ENCODE measurements around the gene UBE2A. TPM values are rescaled to one million over a fixed set of nuclear protein-coding genes. Genes with fewer than 3 reads are reported as not detected.

The UBE2A gene
- total and polyA plus RNA-seq, 2 of the 13 experiments (the other 11 are each of a cell fraction or from before 2014, with no cell fraction given): 17.0 to 30.5 TPM

GRCh38 chrX:119624417-119624816 is 50.1 kb downstream of the UBE2A start:
- Histone ChIP-seq H3K36me3 (replicated peaks in 1 of 2; ENCODE audit: control insufficient read depth in 1 of 2, insufficient read depth in 2 of 2, low read length in 2 of 2) (no peaks in the 10 kb centered on the region; a peak in 2 of 5 replicates), H2AFZ (ENCODE audit: low read length) (no peak overlapping the region), H3K27me3 (ENCODE audit: control insufficient read depth in 1 of 2, insufficient read depth in 2 of 2, low read length in 2 of 2) (no peaks in the 10 kb centered on the region), H3K9ac (ENCODE audit: insufficient read depth, low read depth, low read length) (no peak overlapping the region), H3K4me1 (ENCODE audit: insufficient read depth, low read length) (no peaks in the 10 kb centered on the region), H4K20me1 (ENCODE audit: insufficient read depth, low read length) (no peaks in the 10 kb centered on the region), H3K79me2 (ENCODE audit: insufficient read depth, low read length) (no peaks in the 10 kb centered on the region), H3K4me2 (ENCODE audit: low read depth, low read length) (no peak overlapping the region), H3K9me3 (ENCODE audit: low read length) (no peaks in the 10 kb centered on the region), H3K27ac (ENCODE audit: extremely low read length, insufficient read depth, low read length) (no peak overlapping the region), H3K4me3 (replicated peaks in 1 of 3; ENCODE audit: insufficient read depth in 1 of 3, low read depth in 2 of 3, low read length in 3 of 3) (no peak overlapping the region)
- ChIA-PET POLR2A (no interaction called here), CTCF (ENCODE audit: low intra/inter-chr PET ratio, low total read pairs) (no interaction called here)
- DNase-seq (ENCODE audit: low spot score) (no peak), ATAC-seq (no peak), FAIRE-seq (no peak)
- no TSS peak for BruUV-seq (replicated peaks)
- no peak for TF ChIP-seq ZNF644 (CRISPR knock-in tag; IDR thresholded peaks at IDR 0.05; ENCODE audit: low read depth)
- TF ChIP-seq ZNF274 (CRISPR knock-in tag; IDR thresholded peaks at IDR 0.05): no peak
- no peak for TF ChIP-seq SMARCE1 (IDR thresholded peaks at IDR 0.05; ENCODE audit: borderline replicate concordance)
- no peak for TF ChIP-seq CEBPB (IDR thresholded peaks at IDR 0.05; ENCODE audit: borderline replicate concordance, low read depth, low read length)
- no peak for TF ChIP-seq TOE1 (CRISPR knock-in tag; IDR thresholded peaks at IDR 0.05)
- TF ChIP-seq, protein P1, sequence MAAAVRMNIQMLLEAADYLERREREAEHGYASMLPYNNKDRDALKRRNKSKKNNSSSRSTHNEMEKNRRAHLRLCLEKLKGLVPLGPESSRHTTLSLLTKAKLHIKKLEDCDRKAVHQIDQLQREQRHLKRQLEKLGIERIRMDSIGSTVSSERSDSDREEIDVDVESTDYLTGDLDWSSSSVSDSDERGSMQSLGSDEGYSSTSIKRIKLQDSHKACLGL (CRISPR knock-in tag; IDR thresholded peaks at IDR 0.05): no peak
- no peak for TF ChIP-seq CENPX (CRISPR knock-in tag; IDR thresholded peaks at IDR 0.05)
- TF ChIP-seq, protein P2, sequence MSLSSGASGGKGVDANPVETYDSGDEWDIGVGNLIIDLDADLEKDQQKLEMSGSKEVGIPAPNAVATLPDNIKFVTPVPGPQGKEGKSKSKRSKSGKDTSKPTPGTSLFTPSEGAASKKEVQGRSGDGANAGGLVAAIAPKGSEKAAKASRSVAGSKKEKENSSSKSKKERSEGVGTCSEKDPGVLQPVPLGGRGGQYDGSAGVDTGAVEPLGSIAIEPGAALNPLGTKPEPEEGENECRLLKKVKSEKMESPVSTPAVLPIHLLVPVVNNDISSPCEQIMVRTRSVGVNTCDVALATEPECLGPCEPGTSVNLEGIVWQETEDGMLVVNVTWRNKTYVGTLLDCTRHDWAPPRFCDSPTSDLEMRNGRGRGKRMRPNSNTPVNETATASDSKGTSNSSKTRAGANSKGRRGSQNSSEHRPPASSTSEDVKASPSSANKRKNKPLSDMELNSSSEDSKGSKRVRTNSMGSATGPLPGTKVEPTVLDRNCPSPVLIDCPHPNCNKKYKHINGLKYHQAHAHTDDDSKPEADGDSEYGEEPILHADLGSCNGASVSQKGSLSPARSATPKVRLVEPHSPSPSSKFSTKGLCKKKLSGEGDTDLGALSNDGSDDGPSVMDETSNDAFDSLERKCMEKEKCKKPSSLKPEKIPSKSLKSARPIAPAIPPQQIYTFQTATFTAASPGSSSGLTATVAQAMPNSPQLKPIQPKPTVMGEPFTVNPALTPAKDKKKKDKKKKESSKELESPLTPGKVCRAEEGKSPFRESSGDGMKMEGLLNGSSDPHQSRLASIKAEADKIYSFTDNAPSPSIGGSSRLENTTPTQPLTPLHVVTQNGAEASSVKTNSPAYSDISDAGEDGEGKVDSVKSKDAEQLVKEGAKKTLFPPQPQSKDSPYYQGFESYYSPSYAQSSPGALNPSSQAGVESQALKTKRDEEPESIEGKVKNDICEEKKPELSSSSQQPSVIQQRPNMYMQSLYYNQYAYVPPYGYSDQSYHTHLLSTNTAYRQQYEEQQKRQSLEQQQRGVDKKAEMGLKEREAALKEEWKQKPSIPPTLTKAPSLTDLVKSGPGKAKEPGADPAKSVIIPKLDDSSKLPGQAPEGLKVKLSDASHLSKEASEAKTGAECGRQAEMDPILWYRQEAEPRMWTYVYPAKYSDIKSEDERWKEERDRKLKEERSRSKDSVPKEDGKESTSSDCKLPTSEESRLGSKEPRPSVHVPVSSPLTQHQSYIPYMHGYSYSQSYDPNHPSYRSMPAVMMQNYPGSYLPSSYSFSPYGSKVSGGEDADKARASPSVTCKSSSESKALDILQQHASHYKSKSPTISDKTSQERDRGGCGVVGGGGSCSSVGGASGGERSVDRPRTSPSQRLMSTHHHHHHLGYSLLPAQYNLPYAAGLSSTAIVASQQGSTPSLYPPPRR (CRISPR knock-in tag; IDR thresholded peaks at IDR 0.05; ENCODE audit: borderline replicate concordance): no peak
- TF ChIP-seq PRMT3 (CRISPR knock-in tag; IDR thresholded peaks at IDR 0.05; ENCODE audit: borderline replicate concordance, low read depth): no peak
- no peak for TF ChIP-seq KDM3A (CRISPR knock-in tag; IDR thresholded peaks at IDR 0.05; ENCODE audit: low read depth)
- TF ChIP-seq MED1 (CRISPR knock-in tag; IDR thresholded peaks at IDR 0.05): no peak
- in situ Hi-C loops (cut with HindIII; ENCODE audit: extremely low pct_ligation_motif_present, low pct_unique_long_range_greater_than_20kb) (no loop called here), intact Hi-C loops (cut with micrococcal nuclease; ENCODE audit: unreplicated experiment) (no loop called here)
- WGBS (ENCODE audit: low lambda C conversion rate): 99% methylated on average over 9 of the region's 11 CpGs

Data from HepG2 (cell line).